Retinal pigment epithelial cell (primary cell): ENCODE measurements around the gene SSR3.

ENCODE experiments used
- DNase-seq: peaks from one replicate; pipeline ENCODE4 v3.0.0-alpha.2; 2010; ENCODE audit warnings: low read depth
- H3K4me3 ChIP-seq: 2 replicates; pipeline ENCODE4 v1.5.1; 2011; ENCODE audit warnings: mild to moderate bottlenecking, low read length, control low read depth, moderate library complexity
- CTCF ChIP-seq: conservative IDR thresholded peaks from 2 replicates; pipeline ENCODE4 v1.5.1; 2011; ENCODE audit warnings: low read depth, low read length, control low read depth, inconsistent platforms

The SSR3 gene

DNA sequence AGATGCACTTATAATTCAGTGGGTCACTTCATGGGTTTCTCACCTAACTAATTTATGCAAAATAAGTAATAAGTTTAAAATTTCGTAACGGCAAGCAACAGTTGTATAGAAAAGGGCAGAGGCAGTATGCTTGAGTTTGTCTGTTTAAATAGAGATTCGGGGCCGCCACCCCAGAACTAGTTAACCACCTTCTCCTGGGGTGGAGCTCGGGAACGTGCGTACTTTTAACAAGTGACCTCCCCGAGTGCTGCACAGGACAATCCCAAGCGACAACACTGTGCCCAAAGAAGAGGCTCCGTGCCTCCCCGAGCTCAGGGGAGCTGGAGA, 439 bp downstream of the SSR3 start:
- H3K4me3 ChIP-seq = peak overlapping the region; percentile 93
- no peak for TF ChIP-seq CTCF
- no peak for DNase-seq

GRCh38 chr3:156553705-156554356, 1.1 kb downstream of the SSR3 start:
- peak overlapping the region; percentile 93 for H3K4me3 ChIP-seq
- DNase-seq = no peak
- TF ChIP-seq CTCF = no peak

GRCh38 chr3:156552973-156553372, 1.9 kb downstream of the SSR3 start:
- no peak for DNase-seq
- peak overlapping the region; percentile 93 for H3K4me3 ChIP-seq
- TF ChIP-seq CTCF = no peak

- no peak for TF ChIP-seq CTCF
- DNase-seq = no peak
- no peak overlapping the region for H3K4me3 ChIP-seq
These were observed 3.2 kb downstream of the SSR3 start for GRCh38 chr3:156551746-156552145.

GRCh38 chr3:156551261-156551660, 3.7 kb downstream of the SSR3 start:
- no peak for TF ChIP-seq CTCF
- no peak overlapping the region for H3K4me3 ChIP-seq
- DNase-seq = no peak

DNA sequence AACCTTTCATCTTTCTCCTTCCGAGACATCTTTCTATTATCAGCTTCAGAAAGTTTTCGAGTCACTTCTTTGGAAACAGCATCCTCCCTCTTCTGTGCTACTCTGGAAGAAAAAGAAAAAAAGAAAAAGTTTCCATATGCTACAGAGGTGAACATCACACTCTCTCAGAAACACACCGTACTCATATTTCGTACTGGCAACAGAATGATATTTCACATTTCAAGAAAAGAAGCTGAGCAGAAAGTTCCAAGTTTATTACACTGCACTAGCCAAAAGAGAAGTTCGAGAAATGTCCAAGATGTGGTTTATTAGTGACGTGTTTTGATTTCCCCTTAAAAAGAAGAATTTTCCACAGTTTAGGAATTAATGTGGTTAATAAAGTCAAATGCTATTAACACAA, 6.0 kb downstream of the SSR3 start:
- no peak overlapping the region for H3K4me3 ChIP-seq
- no peak for TF ChIP-seq CTCF
- DNase-seq = no peak

DNA sequence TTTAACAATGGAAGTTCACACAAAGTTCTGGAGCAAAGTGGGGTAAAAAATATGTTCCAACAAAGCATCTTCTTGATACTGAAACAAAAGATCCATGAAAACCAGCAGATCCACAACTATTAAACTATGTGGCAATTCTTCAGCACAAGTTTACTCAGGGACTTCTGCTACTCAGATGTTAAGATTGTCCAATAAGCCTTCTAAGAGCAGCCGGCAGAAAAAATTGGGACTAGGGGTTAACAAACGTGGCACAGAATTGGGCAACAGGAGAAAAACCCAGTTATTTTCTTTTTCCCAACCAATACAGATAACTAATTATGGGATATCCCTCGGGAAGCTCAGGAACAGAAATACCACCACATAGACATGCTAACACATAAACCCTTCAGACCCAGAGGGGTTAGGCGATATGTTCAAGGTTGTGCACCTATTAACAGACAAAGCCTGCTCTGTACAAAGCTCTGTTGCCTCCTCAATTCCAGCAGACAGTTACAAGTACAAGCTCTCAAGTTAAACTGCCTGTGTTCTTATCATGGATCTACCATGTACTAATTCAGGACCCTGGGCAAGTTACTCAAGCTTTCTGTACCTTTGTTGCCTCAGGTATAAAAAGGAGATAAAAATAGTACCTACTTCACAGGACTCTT, 6.8 kb downstream of the SSR3 start:
- DNase-seq = no peak
- no peak overlapping the region for H3K4me3 ChIP-seq
- TF ChIP-seq CTCF = no peak
